Left ventricle myocardium superior (tissue), 1 donor: Measurements from ENCODE around the gene LIMS1. TPM values are rescaled to one million over a fixed set of nuclear protein-coding genes. Genes with fewer than 3 reads are reported as not detected.

Experiments used
- total RNA-seq: library from RNA; stranded (reverse); fragmentation: NEBNext Ultra II Directional; extraction: Animal tissue kit (Norgen Biotek cat#: 25700); gene quantifications from one replicate; pipeline ENCODE4 v1.2.1, GENCODE V29; 2021
- donor health status: DM: no; HTN: yes; CAD: no; lungs with severe emphysema.

The LIMS1 gene
- total RNA-seq, 1 donor from 2014 or later = 74.3 TPM

Other genes starting within 250 kb of the LIMS1 start
- 0.55 TPM for gene SULT1C2, start 245.6 kb upstream of the LIMS1 start, total RNA-seq
- gene SULT1C4, start 156.5 kb upstream of the LIMS1 start, total RNA-seq = 3.2 TPM
- gene GCC2, start 85.3 kb upstream of the LIMS1 start, total RNA-seq = 23.9 TPM
- gene RANBP2, start 185.0 kb downstream of the LIMS1 start, total RNA-seq = 48.3 TPM